ENCODE measurements around the gene TF.

DNA sequence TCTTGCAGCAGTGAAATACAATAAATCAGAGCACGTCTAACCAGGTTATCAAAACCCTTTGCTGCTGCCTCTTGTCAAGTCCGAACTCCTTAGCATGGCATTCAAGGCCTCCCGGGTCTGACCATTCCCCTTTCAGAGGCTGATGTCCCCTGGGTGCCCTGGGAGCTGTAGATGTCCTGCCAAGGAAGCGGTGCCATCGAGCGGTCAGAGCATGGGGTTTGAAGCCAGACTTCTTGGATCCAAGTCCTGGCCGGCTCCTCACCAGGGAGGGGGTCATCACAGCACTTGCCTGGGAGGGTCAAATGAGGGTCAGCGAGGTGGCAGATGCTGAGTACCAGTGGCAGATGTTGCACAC is 496 bp downstream of the TF start:
- TF ChIP-seq, protein P1, sequence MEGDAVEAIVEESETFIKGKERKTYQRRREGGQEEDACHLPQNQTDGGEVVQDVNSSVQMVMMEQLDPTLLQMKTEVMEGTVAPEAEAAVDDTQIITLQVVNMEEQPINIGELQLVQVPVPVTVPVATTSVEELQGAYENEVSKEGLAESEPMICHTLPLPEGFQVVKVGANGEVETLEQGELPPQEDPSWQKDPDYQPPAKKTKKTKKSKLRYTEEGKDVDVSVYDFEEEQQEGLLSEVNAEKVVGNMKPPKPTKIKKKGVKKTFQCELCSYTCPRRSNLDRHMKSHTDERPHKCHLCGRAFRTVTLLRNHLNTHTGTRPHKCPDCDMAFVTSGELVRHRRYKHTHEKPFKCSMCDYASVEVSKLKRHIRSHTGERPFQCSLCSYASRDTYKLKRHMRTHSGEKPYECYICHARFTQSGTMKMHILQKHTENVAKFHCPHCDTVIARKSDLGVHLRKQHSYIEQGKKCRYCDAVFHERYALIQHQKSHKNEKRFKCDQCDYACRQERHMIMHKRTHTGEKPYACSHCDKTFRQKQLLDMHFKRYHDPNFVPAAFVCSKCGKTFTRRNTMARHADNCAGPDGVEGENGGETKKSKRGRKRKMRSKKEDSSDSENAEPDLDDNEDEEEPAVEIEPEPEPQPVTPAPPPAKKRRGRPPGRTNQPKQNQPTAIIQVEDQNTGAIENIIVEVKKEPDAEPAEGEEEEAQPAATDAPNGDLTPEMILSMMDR (IDR thresholded peaks at IDR 0.05; ENCODE audit: low read depth, low read length): no peak
- no peak for TF ChIP-seq POLR2A (IDR thresholded peaks at IDR 0.05; ENCODE audit: extremely low read depth, insufficient read length)
- TF ChIP-seq, protein P2, sequence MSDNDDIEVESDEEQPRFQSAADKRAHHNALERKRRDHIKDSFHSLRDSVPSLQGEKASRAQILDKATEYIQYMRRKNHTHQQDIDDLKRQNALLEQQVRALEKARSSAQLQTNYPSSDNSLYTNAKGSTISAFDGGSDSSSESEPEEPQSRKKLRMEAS (IDR thresholded peaks at IDR 0.05; ENCODE audit: low read depth, low read length): no peak
